SK-N-SH treated with all-trans-retinoic acid at 6 μM for 48 hours (cell line): Measurements from ENCODE around the gene TMEM185B.
"Not testable (repeated sequence)": the region's sequence is repeated elsewhere in the genome, so short reads cannot be mapped to it uniquely, and the experiment has no call there.

ENCODE experiments used
- ATAC-seq: fragments of 200-7000 bp; cut with Tn5 transposase; 3 replicates; pipeline ENCODE4 v1.9.1; 2020; ENCODE audit warnings: mild to moderate bottlenecking, moderate library complexity
- BACH2 ChIP-seq: fragments of 250-450 bp; sonication (Bioruptor Pico); IDR thresholded peaks from 2 replicates; pipeline ENCODE4 v1.9.0; 2021; ENCODE audit warnings: mild to moderate bottlenecking, borderline replicate concordance
- ESRRG ChIP-seq: fragments of 250-450 bp; sonication (Bioruptor Pico); IDR thresholded peaks from 2 replicates; pipeline ENCODE4 v1.6.1; 2021; ENCODE audit warnings: mild to moderate bottlenecking
- GLIS3 ChIP-seq: fragments of 250-450 bp; sonication (Bioruptor Pico); IDR thresholded peaks from 2 replicates; pipeline ENCODE4 v1.5.0; 2020; ENCODE audit warnings: mild to moderate bottlenecking, moderate library complexity
- ISL1 ChIP-seq: fragments of 250-450 bp; sonication (Bioruptor Pico); IDR thresholded peaks from 2 replicates; pipeline ENCODE4 v2.1.2; 2022; ENCODE audit warnings: mild to moderate bottlenecking, moderate library complexity
- OSR1 ChIP-seq: fragments of 250-450 bp; sonication (Bioruptor Pico); IDR thresholded peaks from 2 replicates; pipeline ENCODE4 v1.8.0; 2022; ENCODE audit warnings: moderate library complexity, mild to moderate bottlenecking, inconsistent platforms
- PATZ1 ChIP-seq: fragments of 250-450 bp; sonication (Bioruptor Pico); IDR thresholded peaks from 2 replicates; pipeline ENCODE4 v1.8.0; 2020; ENCODE audit warnings: mild to moderate bottlenecking, moderate library complexity, borderline replicate concordance
- PPARA ChIP-seq: fragments of 250-450 bp; sonication (Bioruptor Pico); IDR thresholded peaks from 2 replicates; pipeline ENCODE4 v1.5.0; 2020; ENCODE audit warnings: mild to moderate bottlenecking, borderline replicate concordance
- RARB ChIP-seq: fragments of 250-450 bp; sonication (Bioruptor Pico); IDR thresholded peaks from 2 replicates; pipeline ENCODE4 v1.8.0; 2021; ENCODE audit warnings: mild to moderate bottlenecking, moderate library complexity
- SNAI2 ChIP-seq: fragments of 250-450 bp; sonication (Bioruptor Pico); IDR thresholded peaks from 2 replicates; pipeline ENCODE4 v1.5.0; 2020; ENCODE audit warnings: mild to moderate bottlenecking, moderate library complexity
- TCF4 ChIP-seq: fragments of 250-450 bp; sonication (Bioruptor Pico); IDR thresholded peaks from 2 replicates; pipeline ENCODE4 v1.8.0; 2021; ENCODE audit warnings: mild to moderate bottlenecking, moderate library complexity, borderline replicate concordance
- ZC3H10 ChIP-seq: fragments of 250-450 bp; sonication (Bioruptor Pico); IDR thresholded peaks from 2 replicates; pipeline ENCODE4 v1.5.1; 2021; ENCODE audit warnings: mild to moderate bottlenecking, moderate library complexity
- ZNF565 ChIP-seq: fragments of 450-650 bp; formaldehyde crosslinking; conservative IDR thresholded peaks from 2 replicates; pipeline ENCODE4 v1.5.0; 2020; ENCODE audit warnings: low read depth, mild to moderate bottlenecking, moderate library complexity
- ZNF70 ChIP-seq: fragments of 450-650 bp; formaldehyde crosslinking; IDR thresholded peaks from 2 replicates; pipeline ENCODE4 v1.5.0; 2020; ENCODE audit warnings: mild to moderate bottlenecking, moderate library complexity
- ZNF8 ChIP-seq: fragments of 450-650 bp; formaldehyde crosslinking; IDR thresholded peaks from 2 replicates; pipeline ENCODE4 v1.5.0; 2020; ENCODE audit warnings: mild to moderate bottlenecking, moderate library complexity
- TF ChIP-seq, protein P1 (sequence below): fragments of 250-450 bp; sonication (Bioruptor Pico); IDR thresholded peaks from 2 replicates; pipeline ENCODE4 v1.8.0; 2021; ENCODE audit warnings: low read depth, mild to moderate bottlenecking, moderate library complexity, borderline replicate concordance
- TF ChIP-seq, protein P2 (sequence below): fragments of 250-450 bp; sonication (Bioruptor Pico); IDR thresholded peaks from 2 replicates; pipeline ENCODE4 v1.5.1; 2021; ENCODE audit warnings: mild to moderate bottlenecking, moderate library complexity
- TF ChIP-seq, protein P3 (sequence below): fragments of 250-450 bp; sonication (Bioruptor Pico); IDR thresholded peaks from 2 replicates; pipeline ENCODE4 v1.5.0; 2020; ENCODE audit warnings: mild to moderate bottlenecking, moderate library complexity

TMEM185B gene

GRCh38 chr2:120203251-120204021 is 19.8 kb downstream of the TMEM185B start:
- TF ChIP-seq SNAI2 (CRISPR knock-in tag) (no peak), PATZ1 (no peak), PPARA (CRISPR knock-in tag) (no peak), OSR1 (no peak), ZNF70 (CRISPR knock-in tag) (no peak)
- TF ChIP-seq, protein P1, sequence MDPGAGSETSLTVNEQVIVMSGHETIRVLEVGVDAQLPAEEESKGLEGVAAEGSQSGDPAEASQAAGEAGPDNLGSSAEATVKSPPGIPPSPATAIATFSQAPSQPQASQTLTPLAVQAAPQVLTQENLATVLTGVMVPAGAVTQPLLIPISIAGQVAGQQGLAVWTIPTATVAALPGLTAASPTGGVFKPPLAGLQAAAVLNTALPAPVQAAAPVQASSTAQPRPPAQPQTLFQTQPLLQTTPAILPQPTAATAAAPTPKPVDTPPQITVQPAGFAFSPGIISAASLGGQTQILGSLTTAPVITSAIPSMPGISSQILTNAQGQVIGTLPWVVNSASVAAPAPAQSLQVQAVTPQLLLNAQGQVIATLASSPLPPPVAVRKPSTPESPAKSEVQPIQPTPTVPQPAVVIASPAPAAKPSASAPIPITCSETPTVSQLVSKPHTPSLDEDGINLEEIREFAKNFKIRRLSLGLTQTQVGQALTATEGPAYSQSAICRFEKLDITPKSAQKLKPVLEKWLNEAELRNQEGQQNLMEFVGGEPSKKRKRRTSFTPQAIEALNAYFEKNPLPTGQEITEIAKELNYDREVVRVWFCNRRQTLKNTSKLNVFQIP = no peak
- TF ChIP-seq, protein P2, sequence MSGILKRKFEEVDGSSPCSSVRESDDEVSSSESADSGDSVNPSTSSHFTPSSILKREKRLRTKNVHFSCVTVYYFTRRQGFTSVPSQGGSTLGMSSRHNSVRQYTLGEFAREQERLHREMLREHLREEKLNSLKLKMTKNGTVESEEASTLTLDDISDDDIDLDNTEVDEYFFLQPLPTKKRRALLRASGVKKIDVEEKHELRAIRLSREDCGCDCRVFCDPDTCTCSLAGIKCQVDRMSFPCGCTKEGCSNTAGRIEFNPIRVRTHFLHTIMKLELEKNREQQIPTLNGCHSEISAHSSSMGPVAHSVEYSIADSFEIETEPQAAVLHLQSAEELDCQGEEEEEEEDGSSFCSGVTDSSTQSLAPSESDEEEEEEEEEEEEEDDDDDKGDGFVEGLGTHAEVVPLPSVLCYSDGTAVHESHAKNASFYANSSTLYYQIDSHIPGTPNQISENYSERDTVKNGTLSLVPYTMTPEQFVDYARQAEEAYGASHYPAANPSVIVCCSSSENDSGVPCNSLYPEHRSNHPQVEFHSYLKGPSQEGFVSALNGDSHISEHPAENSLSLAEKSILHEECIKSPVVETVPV (CRISPR knock-in tag) = no peak
- no peak for ATAC-seq

GRCh38 chr2:120199817-120200459 is 23.3 kb downstream of the TMEM185B start:
- not testable (repeated sequence) for ATAC-seq

GRCh38 chr2:120195553-120195952 is 27.6 kb downstream of the TMEM185B start:
- no peak for ATAC-seq
- TF ChIP-seq ZNF8 (CRISPR knock-in tag) (no peak), ZNF565 (CRISPR knock-in tag) (no peak), PATZ1 (no peak), ZC3H10 (CRISPR knock-in tag) (no peak), TCF4 (CRISPR knock-in tag) (no peak), OSR1 (no peak), PPARA (CRISPR knock-in tag) (no peak), ESRRG (CRISPR knock-in tag) (no peak), ISL1 (no peak)
- TF ChIP-seq, protein P3, sequence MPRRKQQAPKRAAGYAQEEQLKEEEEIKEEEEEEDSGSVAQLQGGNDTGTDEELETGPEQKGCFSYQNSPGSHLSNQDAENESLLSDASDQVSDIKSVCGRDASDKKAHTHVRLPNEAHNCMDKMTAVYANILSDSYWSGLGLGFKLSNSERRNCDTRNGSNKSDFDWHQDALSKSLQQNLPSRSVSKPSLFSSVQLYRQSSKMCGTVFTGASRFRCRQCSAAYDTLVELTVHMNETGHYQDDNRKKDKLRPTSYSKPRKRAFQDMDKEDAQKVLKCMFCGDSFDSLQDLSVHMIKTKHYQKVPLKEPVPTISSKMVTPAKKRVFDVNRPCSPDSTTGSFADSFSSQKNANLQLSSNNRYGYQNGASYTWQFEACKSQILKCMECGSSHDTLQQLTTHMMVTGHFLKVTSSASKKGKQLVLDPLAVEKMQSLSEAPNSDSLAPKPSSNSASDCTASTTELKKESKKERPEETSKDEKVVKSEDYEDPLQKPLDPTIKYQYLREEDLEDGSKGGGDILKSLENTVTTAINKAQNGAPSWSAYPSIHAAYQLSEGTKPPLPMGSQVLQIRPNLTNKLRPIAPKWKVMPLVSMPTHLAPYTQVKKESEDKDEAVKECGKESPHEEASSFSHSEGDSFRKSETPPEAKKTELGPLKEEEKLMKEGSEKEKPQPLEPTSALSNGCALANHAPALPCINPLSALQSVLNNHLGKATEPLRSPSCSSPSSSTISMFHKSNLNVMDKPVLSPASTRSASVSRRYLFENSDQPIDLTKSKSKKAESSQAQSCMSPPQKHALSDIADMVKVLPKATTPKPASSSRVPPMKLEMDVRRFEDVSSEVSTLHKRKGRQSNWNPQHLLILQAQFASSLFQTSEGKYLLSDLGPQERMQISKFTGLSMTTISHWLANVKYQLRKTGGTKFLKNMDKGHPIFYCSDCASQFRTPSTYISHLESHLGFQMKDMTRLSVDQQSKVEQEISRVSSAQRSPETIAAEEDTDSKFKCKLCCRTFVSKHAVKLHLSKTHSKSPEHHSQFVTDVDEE (CRISPR knock-in tag) = no peak

DNA sequence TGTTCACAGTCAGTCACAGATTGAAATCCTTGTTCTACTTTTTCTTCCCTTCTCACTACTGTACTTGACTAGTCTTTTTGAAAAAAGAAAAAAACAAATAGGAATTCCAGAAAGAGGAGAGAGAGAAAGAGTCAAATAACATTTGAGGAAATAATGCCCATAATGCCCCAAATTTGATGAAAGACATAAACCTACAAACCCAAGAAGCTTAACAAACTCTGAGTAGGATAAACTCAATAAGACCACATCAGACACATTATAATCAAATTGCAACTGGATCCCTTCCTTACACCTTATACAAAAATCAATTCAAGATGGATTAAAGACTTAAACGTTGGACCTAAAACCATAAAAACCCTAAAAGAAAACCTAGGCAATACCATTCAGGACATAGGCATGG is 30.9 kb downstream of the TMEM185B start:
- no peak for ATAC-seq
- TF ChIP-seq SNAI2 (CRISPR knock-in tag) (no peak), PATZ1 (no peak), GLIS3 (CRISPR knock-in tag) (no peak), ZC3H10 (CRISPR knock-in tag) (no peak), RARB (CRISPR knock-in tag) (no peak), TCF4 (CRISPR knock-in tag) (no peak), BACH2 (CRISPR knock-in tag) (no peak), ZNF8 (CRISPR knock-in tag) (no peak), ESRRG (CRISPR knock-in tag) (no peak)
- TF ChIP-seq, protein P3 (CRISPR knock-in tag) = no peak
- TF ChIP-seq, protein P2 (CRISPR knock-in tag) = no peak
